Smooth muscle cell of the brain vasculature (primary cell): ENCODE results near the gene LPA.
"Not testable (repeated sequence)": the region's sequence is repeated elsewhere in the genome, so short reads cannot be mapped to it uniquely, and the experiment has no call there.

ENCODE experiments used
- DNase-seq: peaks from one replicate; pipeline ENCODE4 v3.0.0-alpha.2; 2012; ENCODE audit warnings: low read depth, low spot score

Gene LPA

GRCh38 chr6:160667639-160668481 is 3.8 kb upstream of the LPA start:
- DNase-seq: no peak

- DNase-seq: no peak
Observed at GRCh38 chr6:160662842-160663241, 1.2 kb downstream of the LPA start.

GRCh38 chr6:160662429-160662828 is 1.6 kb downstream of the LPA start:
- no peak for DNase-seq

GRCh38 chr6:160661216-160661615 is 2.9 kb downstream of the LPA start:
- DNase-seq: no peak

GRCh38 chr6:160659562-160659961 is 4.5 kb downstream of the LPA start:
- DNase-seq: no peak

GRCh38 chr6:160634706-160635105 is 29.4 kb downstream of the LPA start:
- DNase-seq: no peak

- DNase-seq: no peak
Observed at GRCh38 chr6:160595838-160596832, 67.9 kb downstream of the LPA start.

- DNase-seq: not testable (repeated sequence)
Observed at GRCh38 chr6:160595297-160595696, 68.8 kb downstream of the LPA start.

GRCh38 chr6:160586374-160586773 is 77.7 kb downstream of the LPA start:
- DNase-seq: no peak

GRCh38 chr6:160583794-160584193 is 80.3 kb downstream of the LPA start:
- no peak for DNase-seq

- DNase-seq: no peak
Observed at GRCh38 chr6:160581406-160581805, 82.7 kb downstream of the LPA start.

- DNase-seq: not testable (repeated sequence)
Observed at GRCh38 chr6:160578515-160578914, 85.6 kb downstream of the LPA start.

GRCh38 chr6:160573943-160574342 is 90.1 kb downstream of the LPA start:
- no peak for DNase-seq

- DNase-seq: not testable (repeated sequence)
Observed at GRCh38 chr6:160571201-160571600, 92.9 kb downstream of the LPA start.

GRCh38 chr6:160544802-160545201 is 119.3 kb downstream of the LPA start:
- no peak for DNase-seq

GRCh38 chr6:160535270-160535669 is 128.8 kb downstream of the LPA start:
- no peak for DNase-seq

- DNase-seq: peak; percentile 33
Observed at GRCh38 chr6:160534050-160534696, 129.9 kb downstream of the LPA start.

GRCh38 chr6:160532315-160532714 is 131.8 kb downstream of the LPA start:
- DNase-seq: no peak

- no peak for DNase-seq
Observed at GRCh38 chr6:160531826-160532225, 132.2 kb downstream of the LPA start.

GRCh38 chr6:160529524-160529923 is 134.6 kb downstream of the LPA start:
- not testable (repeated sequence) for DNase-seq

- no peak for DNase-seq
Observed at GRCh38 chr6:160523223-160523622, 140.9 kb downstream of the LPA start.
